Stimulated activated CD8-positive, alpha-beta memory T cell treated with anti-CD3 and anti-CD28 coated beads, Interleukin-4, amount 100 ng/mL, for 4 hours (primary cell): ENCODE measurements around the gene HEBP1.
A peak's percentile ranks its signal among the peaks of the same experiment; 100 is the strongest.

Experiments used
- DNase-seq, 2 donors: peaks; one replicate each; pipeline ENCODE4 v3.0.0-alpha.2; 2020; ENCODE audit warnings: low read depth in 2 of 2, low spot score in 1 of 2

The HEBP1 gene

DNA sequence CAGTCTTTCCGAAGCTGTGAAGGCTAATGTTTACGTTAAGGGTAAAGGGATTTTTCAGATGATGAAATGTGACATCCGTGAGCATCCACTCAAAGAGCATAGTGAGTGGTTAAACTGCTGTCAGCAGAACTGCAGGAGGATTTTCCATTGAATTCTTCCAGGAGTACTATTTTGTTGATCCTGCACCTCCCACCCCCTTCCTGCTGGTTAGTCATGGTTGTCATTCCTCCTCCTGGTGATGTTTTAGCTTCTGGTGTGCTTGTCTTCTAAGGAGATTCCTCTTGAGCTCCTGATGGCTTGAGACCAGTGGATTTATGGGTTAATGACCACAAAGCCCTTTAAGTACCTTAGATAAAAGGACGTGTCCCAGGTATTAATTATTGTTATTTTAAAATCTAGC lies 45.7 kb downstream of the HEBP1 start:
- DNase-seq = no peak

DNA sequence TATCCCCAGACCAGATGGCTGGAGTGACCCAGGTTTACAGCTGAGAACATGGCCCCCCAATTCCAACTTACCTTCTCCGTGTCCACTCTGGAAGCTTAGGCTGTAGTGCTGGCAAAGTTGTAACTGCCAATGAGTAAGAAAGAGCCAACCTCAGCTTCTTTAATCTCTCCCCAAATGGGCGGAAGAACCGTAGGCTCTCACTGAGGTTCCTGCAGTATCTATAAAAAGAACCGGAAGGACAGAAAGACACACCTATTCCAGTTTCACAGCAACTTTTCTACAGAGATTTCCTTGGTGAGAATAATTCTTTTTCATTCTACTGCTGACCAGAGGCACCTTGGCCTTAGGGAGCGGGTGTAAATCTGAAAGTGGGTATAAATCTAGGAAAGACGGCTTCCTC lies 48.0 kb downstream of the HEBP1 start, which contains the start of gene GPRC5D:
GPRC5D (minus strand) TSS at position 135 of the 400 bp plus-strand sequence. CDS start 1,786 bp downstream, outside the sequence.
- DNase-seq = no peak

DNA sequence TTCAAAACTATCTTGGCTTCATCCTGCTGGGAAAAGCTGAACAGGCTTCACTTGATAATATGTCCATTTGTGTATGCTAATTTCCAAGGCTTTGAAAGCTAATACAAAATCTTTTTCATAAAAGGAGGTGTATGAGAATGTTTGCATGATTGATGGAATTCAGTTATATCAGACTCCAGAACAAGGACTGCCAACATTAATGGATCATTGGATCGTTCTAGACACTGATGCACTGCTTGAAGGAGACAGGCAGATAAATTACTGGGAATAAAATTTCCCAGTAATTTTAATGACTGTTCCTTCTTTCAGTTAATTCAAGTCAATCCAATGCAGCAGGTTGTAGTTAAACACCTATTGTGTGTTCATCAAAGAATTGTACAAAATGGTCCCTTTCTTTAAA lies 48.6 kb downstream of the HEBP1 start:
- DNase-seq = no peak

DNA sequence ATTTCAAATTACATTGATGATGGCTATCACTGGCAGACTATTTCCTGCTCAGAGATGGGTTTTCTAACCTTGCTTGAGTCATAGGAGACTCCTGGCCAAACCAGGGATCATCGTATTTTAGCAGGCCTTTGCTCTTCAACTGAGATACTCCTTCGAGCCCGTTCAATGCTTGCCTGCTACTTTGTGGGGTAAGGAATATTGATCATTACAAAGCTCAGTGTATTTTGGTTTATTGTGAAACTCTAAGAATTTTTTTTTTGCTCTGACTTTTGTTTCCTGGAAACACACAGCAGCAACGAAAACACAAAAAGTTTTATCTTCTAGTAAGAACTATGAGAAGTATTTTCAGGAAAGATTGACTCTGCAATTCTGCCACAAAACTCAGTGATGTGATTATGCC lies 52.2 kb downstream of the HEBP1 start:
- no peak for DNase-seq

DNA sequence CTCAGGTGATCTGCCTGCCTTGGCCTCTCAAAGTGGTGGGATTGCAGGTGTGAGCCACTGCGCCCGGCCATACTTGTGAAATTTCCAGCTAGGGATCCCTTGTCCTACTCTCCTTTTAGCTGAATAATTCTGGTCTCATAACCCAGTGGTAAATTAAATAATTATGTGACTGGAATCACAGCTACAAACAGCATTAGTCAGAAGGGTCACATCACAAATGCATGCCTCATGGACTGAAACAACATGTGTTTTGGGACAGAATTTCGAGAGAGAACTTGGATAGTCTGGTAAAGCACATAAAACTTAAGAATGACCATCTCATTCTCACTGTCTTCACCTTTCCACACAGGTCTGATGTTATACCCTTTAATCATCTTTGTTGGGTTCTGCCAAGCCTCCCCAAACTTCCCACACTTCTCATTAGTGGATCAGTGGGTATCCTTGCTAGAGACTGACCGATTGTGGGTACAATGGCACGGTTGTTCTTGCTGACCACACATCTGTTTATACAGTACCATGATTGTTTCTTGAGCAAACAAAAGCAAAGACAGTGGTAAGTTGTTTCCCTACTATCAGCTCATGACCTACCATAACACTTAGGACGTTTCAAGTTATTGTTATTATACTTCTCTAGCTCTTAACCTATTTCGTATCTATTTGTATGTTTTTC lies 53.2 kb downstream of the HEBP1 start:
- DNase-seq = no peak

DNA sequence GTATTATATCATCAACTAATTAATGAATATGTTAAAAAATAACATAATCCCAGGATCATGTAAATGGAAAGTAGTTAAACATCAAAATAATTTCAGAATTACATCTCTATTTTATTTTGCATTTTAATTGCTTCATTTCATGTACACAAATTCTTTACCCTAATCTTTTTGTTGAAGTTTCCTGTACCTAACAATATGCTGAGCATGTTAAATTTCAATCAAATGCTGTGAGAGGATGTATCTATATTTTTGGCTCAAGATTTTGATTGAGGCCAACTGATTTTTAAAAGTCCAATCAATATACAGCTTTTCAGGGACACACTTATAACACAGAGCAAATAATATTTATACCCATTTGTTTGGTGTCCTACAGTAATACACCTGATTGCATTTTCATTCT lies 54.5 kb downstream of the HEBP1 start:
- DNase-seq = no peak

DNA sequence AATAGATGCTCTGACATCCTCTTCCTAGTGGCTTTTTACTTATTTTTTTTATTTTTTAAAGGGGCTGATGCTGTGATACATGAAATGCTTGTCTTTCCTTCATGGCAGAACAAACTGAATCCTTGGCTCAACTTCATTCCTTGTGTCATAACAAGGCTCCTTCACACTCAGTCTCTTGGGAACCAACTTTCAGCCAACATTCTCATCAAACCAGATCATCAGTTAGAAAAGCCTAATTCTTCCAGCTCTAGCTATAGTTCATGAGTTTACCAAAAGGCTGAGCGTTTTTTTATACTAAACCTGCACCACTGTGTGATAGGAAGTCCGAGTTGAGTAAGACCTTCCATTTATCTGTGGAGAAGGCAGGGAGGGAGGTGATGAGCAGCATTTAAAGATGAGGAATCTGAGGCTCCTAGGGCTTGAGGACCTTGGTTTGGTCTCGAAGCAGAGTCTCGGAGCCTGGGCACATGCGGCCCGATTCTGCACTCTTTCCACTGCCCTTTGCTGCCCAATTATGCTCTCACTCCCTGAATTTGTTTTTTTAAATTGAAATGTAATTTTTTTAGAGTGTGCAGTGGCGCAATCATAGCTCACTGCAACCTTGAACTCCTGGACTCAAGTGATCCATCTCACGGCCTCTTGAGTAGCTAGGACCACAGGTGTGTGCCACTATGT lies 56.3 kb downstream of the HEBP1 start:
- DNase-seq = no peak

DNA sequence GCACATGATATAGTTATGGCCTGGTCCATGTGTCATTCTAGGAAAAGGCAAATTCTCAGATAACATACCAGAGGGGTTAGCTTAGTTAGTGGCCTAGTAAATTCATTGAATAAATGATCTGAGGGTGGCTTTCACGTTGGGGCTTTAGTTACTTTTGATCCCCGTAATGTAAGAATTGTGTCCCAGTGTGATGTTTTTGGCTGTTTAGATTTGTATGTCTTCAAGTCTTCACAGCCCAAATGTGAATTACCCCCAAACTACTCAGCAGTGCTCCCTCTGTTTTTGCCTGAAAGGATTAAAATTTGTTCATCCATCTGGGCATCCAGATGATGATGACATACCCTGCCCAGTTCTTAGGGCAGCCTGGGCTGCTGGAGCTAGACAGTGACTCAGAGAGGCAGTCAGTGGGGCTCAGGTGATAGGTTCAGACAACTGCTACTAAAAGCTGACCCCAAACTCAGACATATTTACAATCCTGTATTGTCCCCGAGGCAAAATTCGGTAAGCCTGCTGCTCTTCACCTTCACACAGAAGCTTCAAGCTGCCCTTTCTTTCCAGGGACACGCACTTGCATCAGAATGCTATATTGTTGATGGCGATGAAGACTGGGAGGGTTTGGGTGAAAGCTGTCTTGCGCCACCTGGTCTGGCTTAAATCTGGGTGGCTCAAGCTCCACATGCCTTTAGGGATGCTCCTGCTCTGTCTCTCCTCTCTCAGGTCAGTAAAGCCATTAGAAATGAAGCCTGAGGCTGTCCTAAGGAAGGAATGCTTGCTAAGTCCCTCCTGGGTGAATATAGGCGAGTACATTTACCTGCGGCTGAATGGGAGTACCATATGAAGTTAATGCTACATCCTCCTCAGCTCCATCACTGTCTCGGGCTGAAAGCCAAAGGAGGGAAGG lies 58.4 kb downstream of the HEBP1 start:
- DNase-seq = no peak

DNA sequence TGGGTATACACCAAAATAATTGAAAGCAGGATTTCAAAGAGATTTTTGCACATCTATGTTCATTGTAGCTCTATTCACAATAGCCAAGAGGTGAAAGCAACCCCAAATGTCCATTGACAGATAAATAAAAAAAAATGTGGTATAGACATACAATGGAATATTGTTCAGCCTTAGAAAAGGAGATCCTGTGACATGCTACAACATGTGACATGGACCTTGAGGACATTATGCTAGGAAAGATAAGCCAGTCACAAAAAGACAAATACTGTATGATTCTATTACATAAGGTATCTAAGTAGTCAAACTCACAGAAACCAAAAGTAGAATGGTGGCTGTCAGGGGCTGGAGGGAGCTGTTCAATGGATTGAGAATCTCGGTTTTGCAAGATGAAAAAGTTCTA lies 60.2 kb downstream of the HEBP1 start:
- no peak for DNase-seq

DNA sequence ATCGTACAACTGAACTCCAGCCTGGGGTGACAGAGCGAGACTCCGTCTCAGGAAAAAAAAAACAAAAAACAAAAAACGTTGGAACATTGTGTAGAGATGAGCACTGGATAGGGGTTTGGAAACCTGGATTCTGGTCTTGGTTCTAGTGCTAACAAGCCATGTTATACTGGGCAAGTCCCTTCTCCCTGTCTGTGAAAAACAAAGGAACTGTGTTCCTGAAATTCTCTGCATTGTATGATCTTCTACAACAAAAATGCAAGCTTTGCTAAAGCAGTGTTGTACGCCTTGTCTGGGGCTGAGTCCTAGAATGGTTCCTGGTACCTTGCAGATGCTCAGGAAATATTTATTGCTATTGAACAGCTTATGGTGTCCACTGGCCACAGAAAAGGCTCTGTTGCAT lies 61.5 kb downstream of the HEBP1 start:
- DNase-seq = no peak

DNA sequence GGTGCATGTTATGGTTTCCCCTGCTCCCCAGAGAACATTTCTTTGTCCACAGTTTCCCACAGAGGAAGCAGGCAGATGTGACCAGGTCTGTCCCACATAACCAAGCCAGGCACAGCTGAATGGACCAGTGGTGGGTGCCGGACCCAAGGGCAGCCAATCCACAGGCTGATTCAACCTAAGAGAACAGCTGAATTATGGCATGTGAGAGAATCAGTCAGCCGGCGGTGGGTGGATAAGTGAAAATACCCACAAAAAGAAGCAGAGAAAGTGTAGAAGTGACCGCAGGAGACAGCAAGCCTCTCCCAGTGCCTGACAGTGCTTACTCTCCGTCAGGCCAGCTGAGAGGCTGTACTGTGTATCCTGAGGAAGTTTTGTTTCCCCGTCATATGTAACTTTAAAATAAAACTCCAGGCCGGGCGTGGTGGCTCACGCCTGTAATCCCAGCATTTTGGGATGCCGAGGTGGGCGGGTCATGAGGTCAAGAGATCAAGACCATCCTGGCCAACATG lies 63.0 kb downstream of the HEBP1 start:
- DNase-seq = no peak

DNA sequence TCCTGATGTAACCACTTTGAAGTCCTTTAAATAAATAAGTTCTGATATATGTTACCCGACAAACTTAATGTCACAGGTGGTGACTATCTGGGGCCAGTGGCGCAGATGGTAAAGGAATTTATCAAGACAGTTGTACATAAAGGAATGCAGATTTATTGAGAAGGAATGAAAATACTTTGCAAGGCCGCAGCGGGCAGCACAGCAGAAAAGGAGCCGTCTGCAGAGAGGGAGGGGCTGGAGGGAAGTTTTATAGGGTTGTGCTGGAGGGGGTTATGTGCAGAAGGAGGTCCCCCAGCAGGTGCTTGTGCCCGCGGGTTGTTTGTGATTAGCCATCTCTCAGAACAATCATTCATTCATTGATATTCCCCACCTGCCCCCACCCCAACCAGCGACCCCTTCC lies 65.5 kb downstream of the HEBP1 start:
- DNase-seq = no peak

DNA sequence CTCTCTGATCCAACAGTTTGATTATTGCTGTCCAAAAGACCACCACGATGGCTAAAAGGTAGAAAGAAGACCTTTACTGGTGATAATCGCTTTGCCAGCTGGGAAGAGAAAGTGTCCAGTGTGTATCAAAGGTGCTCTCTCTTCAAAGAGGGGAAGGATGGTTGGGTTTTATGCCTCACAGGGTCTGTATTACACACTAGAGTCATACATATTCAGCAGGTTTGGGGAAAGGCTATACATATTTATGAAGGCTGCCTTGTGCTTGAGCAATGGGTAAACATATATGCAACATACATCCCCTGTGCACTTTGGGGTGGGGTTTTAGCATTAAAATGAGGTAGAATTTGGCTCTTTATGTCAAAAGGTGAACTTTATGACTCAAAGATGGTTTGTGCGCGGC lies 66.3 kb downstream of the HEBP1 start:
- no peak for DNase-seq

DNA sequence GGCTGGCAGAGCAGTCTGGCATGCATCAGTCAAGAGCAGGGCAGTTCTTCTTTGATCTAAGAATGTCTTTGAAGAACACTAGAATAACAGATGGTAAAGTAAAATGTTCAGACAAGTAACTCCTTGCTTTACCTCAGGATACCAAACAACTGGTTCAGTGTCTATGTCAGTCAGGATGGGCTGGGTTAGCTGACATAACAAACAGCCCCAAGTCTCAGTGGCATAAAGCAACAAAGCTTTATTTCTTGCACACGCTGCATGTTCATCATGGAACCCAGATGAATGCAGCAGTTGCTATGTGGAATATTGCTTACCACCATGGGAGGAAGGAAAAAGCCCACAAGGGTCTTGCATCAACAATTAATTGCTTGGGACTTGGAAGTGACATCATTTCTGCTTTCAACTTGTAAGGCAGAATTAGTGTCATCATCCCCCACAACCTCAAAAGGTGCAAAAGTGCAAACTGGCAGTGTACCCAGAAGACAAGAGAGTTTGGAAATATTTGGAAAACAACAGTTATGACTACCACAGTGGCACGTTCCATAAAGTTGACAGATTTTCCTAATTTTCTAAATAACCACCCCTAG lies 69.3 kb downstream of the HEBP1 start:
- DNase-seq = no peak

DNA sequence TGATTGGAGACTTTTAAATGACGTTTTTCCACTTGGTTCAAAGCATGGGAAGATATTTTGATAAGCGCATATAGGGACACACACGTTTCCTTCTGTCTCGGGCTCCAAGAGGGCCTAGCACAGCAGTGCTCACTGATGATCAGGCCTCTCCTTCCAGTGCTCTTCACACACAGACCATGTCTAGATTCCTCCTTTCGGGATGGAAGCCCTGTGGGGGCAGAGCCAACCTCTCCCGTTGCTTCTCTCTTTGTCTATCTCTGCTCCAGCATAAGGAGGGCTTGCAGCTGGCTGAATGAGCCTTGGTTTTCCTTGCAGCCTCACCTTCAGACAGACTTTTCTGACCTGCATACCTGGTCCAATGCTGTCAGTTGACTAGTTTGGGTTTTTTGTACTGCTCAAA lies 70.4 kb downstream of the HEBP1 start:
- DNase-seq = no peak

DNA sequence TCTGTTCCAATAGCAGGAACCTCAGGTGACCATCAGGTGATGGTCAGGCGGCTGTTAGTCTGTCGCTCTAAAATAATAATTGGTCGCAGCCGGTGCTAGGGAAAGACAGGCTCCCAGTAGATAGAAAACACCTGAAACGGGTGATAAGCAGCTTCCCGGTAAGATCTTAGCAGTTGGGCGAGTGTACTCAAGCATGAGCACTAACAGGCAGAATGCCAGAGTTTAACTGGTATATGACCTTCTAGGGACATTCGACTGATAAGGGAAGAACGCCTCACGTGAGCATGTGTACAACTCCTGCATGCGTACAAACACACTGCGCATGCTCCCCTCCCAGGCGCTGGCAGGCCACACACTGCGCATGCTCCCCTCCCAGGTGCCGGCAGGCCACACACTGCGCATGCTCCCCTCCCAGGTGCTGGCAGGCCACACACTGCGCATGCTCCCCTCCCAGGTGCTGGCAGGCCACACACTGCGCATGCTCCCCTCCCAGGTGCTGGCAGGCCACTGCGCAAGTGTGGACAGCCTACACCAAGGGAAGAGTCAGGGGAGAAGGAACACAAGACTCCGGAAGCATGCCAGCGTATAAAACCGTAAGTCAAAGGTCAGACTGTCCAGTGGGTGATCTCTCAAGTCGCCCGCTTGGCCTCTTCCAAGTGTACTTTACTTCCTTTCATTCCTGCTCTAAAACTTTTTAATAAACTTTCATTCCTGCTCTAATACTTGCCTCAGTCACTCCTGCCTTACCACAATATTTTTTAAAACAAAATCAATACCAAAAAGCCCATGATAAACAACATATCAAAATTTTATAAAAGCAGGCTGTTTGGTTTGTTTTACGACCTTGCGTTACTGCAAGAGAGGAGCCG lies 72.6 kb downstream of the HEBP1 start:
- peak in 1 of 2 donors; percentile 2 for DNase-seq

DNA sequence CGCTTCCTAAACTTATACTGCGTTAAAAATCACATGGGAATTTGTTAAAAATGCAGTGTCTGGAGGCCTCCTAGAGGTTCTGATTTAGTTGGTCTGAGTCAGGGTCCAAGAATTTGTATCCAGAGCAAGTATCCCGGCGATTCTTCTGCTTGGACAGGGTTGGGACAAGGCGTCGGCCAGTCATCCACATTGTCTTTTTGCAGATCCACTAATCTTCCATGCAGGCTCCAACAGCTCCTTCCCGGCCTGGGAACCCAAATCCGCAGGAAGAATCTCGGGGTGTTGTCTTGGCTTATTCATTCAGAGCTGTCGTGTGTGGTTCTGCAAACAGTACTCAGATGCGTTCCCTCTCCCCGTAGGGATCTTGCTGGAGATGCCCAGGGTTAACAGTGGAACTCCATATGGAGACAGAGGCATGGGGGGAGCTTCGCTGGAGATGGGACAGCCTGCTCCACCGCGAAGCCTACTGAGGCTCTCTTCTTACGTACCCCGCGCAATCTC lies 73.4 kb downstream of the HEBP1 start:
- no peak for DNase-seq

DNA sequence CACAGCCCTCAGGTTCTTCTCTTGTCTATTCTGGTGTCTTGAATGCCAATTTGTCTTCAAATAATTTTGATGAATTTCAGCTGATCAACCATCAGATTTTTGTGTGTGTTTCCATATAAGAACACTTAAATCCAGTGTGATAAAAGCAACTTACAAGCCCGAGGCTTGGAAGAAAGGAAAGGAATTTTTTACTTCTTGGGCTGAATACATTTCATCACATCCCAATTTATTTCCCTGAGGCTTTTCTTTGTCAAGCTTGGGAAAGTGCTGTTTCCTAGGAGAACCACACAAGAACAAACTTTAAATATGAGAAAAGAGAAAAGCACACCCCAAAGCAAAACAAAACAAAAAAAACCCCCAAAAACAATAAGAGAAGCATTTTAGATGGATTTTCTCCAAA lies 74.7 kb downstream of the HEBP1 start:
- DNase-seq = no peak
